ENCODE data around the gene TYK2. TPM values are rescaled to one million over a fixed set of nuclear protein-coding genes. Genes with fewer than 3 reads are reported as not detected.

The TYK2 gene
- total RNA-seq, 4 donors from 2014 or later, result 59.2 to 94.4 (median 75.9) TPM

- no peak for TF ChIP-seq CTCF (IDR thresholded peaks at IDR 0.05; ENCODE audit: low read depth)
Measured at GRCh38 chr19:10395436-10395835, 15.1 kb upstream of the TYK2 start.

- TF ChIP-seq CTCF (IDR thresholded peaks at IDR 0.05; ENCODE audit: low read depth), result no peak
Measured at GRCh38 chr19:10395003-10395402, 14.6 kb upstream of the TYK2 start.

- no peak for TF ChIP-seq CTCF (IDR thresholded peaks at IDR 0.05; ENCODE audit: low read depth)
Measured at GRCh38 chr19:10393137-10393536, 12.8 kb upstream of the TYK2 start.

- no peak for TF ChIP-seq CTCF (IDR thresholded peaks at IDR 0.05; ENCODE audit: low read depth)
Measured at GRCh38 chr19:10392120-10392519, 11.7 kb upstream of the TYK2 start.

GRCh38 chr19:10390652-10391286 lies 10.4 kb upstream of the TYK2 start:
- TF ChIP-seq CTCF (IDR thresholded peaks at IDR 0.05; ENCODE audit: low read depth), result no peak

- no peak for TF ChIP-seq CTCF (IDR thresholded peaks at IDR 0.05; ENCODE audit: low read depth)
Measured at GRCh38 chr19:10389863-10390262, 9.5 kb upstream of the TYK2 start.

GRCh38 chr19:10388957-10389356 lies 8.6 kb upstream of the TYK2 start:
- no peak for TF ChIP-seq CTCF (IDR thresholded peaks at IDR 0.05; ENCODE audit: low read depth)

Measured in subcutaneous adipose tissue (tissue), 4 donors.